ENCODE results near the gene TOM1L2. TPM values are rescaled to one million over a fixed set of nuclear protein-coding genes. Genes with fewer than 3 reads are reported as not detected.
"Not testable (repeated sequence)": the region's sequence is repeated elsewhere in the genome, so short reads cannot be mapped to it uniquely, and the experiment has no call there.

The TOM1L2 gene
- total RNA-seq, 2 experiments from 2014 or later: 22.1 to 25.0 TPM

GRCh38 chr17:18008496-18009268, 36.5 kb upstream of the TOM1L2 start:
- POLR2A ChIA-PET: no interaction called here
- CTCF ChIA-PET: interaction anchor here (2.2 kb wide), 1 partner anchor 90 kb away, joined by 5 read pairs; no protein-coding TSS in a partner anchor
- ATAC-seq (peak; percentile 15), DNase-seq (no peak)
- Mint-ChIP-seq H3K36me3 (ENCODE audit: low read depth) (no peaks in the 10 kb centered on the region), H3K4me1 (ENCODE audit: low read depth) (no peaks in the 10 kb centered on the region), H3K27me3 (ENCODE audit: low read depth) (no peaks in the 10 kb centered on the region), H3K4me3 (no peak overlapping the region), H3K27ac (no peak overlapping the region), H3K9me3 (ENCODE audit: insufficient read depth) (no peaks in the 10 kb centered on the region)

DNA sequence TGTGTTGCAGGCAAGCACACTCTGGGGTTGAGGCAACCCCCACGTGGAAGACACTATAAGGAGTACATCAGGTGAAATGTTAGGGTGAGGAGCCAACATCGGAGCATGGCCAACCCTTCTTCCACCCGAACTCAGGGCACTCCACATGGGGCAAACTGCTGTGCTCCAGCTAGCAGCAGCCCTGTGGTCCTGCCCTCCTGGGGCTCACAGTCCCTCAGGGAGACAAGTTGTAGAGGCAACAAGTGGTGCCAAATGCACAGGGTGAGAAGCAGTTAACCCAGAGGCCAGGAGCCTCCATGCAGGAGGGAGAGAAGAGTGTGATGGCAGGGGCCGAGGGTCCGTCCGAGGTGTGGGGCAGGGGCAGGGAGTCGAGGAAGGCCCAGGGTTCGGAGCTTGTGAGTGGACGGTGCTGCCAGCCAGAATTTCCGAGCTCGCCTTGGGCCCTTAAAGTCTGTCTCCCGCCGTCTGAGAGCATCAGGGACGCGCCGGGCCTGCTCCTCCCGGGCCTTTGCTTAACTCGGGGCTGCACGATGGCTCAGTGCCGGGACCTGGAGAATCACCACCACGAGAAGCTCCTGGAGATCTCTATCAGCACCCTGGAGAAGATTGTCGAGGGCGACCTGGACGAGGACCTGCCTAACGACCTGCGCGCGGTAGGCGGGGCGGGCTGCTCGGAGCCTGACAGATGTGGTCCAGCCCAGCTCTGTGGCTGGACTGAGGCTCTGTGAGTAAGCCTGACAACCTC, 34.5 kb upstream of the TOM1L2 start:
- Mint-ChIP-seq H3K27me3 (ENCODE audit: low read depth) (no peaks in the 10 kb centered on the region), H3K27ac (no peak overlapping the region), H3K4me1 (ENCODE audit: low read depth) (no peaks in the 10 kb centered on the region), H3K9me3 (ENCODE audit: insufficient read depth) (no peaks in the 10 kb centered on the region), H3K36me3 (ENCODE audit: low read depth) (no peaks in the 10 kb centered on the region), H3K4me3 (no peak overlapping the region)
- ChIA-PET CTCF (no interaction called here), POLR2A (no interaction called here)
- no peak for ATAC-seq
- DNase-seq: no peak

GRCh38 chr17:18005496-18005895, 33.3 kb upstream of the TOM1L2 start:
- DNase-seq (no peak), ATAC-seq (no peak)
- H3K27me3 Mint-ChIP-seq (ENCODE audit: low read depth): no peaks in the 10 kb centered on the region
- ChIA-PET POLR2A (no interaction called here), CTCF (no interaction called here)
- no peaks in the 10 kb centered on the region for H3K4me1 Mint-ChIP-seq (ENCODE audit: low read depth)
- H3K36me3 Mint-ChIP-seq (ENCODE audit: low read depth): no peaks in the 10 kb centered on the region
- H3K27ac Mint-ChIP-seq: no peak overlapping the region
- no peaks in the 10 kb centered on the region for H3K9me3 Mint-ChIP-seq (ENCODE audit: insufficient read depth)
- H3K4me3 Mint-ChIP-seq: no peak overlapping the region

DNA sequence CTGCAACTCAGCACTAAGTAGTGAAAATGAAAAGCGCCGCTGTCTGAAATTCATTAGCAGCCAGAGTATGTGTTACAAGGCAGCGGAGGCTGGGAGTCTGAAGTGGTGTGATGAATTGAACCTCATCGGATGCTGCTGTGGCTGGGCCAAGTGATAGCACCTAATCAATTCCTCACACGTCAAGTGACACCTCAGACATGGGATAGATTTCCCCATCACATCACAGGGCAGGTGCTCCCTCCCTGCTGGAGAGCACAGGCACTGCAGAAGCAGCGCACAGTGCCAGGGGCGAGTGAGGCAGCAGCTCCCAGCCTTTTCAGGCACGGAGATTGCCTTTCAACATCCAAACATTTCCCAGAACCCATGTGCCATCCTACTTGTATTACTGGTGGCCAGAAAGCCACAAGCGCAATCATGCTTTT, 32.7 kb upstream of the TOM1L2 start:
- ChIA-PET POLR2A (no interaction called here), CTCF (interaction anchor here (0.9 to 1.7 kb wide), 3 partner anchors 11 to 74 kb away, joined by 3 to 8 read pairs (median 5); no protein-coding TSS in a partner anchor)
- DNase-seq (no peak), ATAC-seq (no peak)
- Mint-ChIP-seq H3K27ac (no peak overlapping the region), H3K36me3 (ENCODE audit: low read depth) (no peaks in the 10 kb centered on the region), H3K9me3 (ENCODE audit: insufficient read depth) (no peaks in the 10 kb centered on the region), H3K27me3 (ENCODE audit: low read depth) (no peaks in the 10 kb centered on the region), H3K4me3 (no peak overlapping the region), H3K4me1 (ENCODE audit: low read depth) (no peaks in the 10 kb centered on the region)

DNA sequence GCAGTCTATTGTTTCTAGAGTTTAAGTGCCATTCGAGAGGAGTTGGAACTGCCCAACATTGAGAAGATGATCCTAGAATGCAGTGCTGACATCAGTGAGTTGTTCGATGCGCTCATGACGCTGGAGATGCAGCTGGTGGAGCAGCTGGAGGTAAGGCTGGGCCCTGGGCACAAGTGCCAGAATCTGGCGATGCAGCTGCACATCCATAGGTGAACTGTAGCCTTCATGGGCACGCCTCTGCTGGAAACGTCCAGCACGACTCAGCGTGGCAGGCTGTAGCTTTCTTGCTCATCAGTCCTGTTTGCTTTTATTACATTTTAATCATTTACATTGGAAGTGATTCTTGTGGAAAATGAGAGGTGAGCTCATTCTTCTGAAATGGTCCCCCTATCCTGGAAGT, 32.1 kb upstream of the TOM1L2 start:
- ATAC-seq (no peak), DNase-seq (no peak)
- Mint-ChIP-seq H3K36me3 (ENCODE audit: low read depth) (no peaks in the 10 kb centered on the region), H3K4me1 (ENCODE audit: low read depth) (no peaks in the 10 kb centered on the region), H3K9me3 (ENCODE audit: insufficient read depth) (no peaks in the 10 kb centered on the region), H3K4me3 (no peak overlapping the region), H3K27me3 (ENCODE audit: low read depth) (no peaks in the 10 kb centered on the region), H3K27ac (no peak overlapping the region)
- ChIA-PET CTCF (interaction anchor here (0.9 to 1.7 kb wide), 3 partner anchors 10 to 73 kb away, joined by 3 to 8 read pairs (median 5); no protein-coding TSS in a partner anchor), POLR2A (no interaction called here)

- Mint-ChIP-seq H3K27me3 (ENCODE audit: low read depth) (no peaks in the 10 kb centered on the region), H3K4me1 (ENCODE audit: low read depth) (no peaks in the 10 kb centered on the region), H3K27ac (no peak overlapping the region), H3K4me3 (no peak overlapping the region), H3K36me3 (ENCODE audit: low read depth) (no peaks in the 10 kb centered on the region), H3K9me3 (ENCODE audit: insufficient read depth) (no peaks in the 10 kb centered on the region)
- DNase-seq (no peak), ATAC-seq (no peak)
- ChIA-PET POLR2A (interaction anchor here (0.6 kb wide), 1 partner anchor 36 kb away, joined by 3 read pairs; no protein-coding TSS in a partner anchor), CTCF (no interaction called here)
These were observed 30.0 kb upstream of the TOM1L2 start for GRCh38 chr17:18002171-18002570.

DNA sequence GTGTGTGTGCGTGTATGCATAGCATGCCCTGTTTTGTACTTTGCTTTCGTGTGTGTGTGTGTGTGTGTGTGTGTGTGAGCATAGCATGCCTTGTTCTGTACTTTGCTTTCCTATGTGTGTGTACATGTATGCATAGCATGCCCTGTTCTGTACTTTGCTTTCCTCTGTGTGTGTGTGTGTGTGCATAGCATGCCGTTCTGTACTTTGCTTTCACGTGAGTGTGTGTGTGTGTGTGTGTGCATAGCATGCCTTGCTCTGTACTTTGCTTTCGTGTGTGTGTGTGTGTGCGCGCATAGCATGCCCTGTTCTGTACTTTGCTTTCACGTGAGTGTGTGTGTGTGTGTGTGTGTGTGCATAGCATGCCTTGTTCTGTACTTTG, 27.8 kb upstream of the TOM1L2 start:
- CTCF ChIA-PET: no interaction called here

DNA sequence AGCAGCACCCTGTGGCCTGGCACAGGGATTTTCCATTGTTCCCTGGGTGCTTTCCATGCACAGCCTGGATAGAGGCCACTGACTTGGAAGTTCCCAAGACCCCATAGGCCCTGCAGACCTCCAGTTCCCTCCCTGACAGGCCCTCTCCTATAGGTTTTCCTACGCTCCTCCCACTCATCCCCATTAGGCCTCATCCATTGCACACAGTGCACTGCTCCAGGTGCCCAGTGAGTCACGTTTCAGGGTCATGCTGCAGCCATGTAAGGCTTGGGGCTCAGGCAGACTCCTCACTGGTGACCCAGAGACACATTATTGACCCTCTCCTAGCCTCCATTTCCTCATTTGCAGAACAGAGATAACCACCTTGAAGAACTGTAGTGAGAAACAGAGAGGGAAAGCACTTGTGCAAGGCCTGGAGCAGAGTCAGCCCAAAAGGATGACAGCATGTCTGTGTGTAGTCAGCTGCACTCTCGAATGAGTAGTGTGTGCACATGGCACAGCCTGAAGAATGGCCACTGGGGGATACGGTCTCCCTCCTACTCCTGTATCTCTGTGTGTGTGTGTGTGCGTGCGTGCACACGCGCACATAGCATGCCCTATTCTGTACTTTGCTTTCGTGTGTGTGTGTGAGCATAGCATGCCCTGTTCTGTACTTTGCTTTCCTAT, 27.3 kb upstream of the TOM1L2 start:
- Mint-ChIP-seq H3K36me3 (ENCODE audit: low read depth) (no peaks in the 10 kb centered on the region), H3K9me3 (ENCODE audit: insufficient read depth) (no peaks in the 10 kb centered on the region), H3K27me3 (ENCODE audit: low read depth) (no peaks in the 10 kb centered on the region), H3K4me3 (no peak overlapping the region), H3K27ac (no peak overlapping the region), H3K4me1 (ENCODE audit: low read depth) (no peaks in the 10 kb centered on the region)
- ChIA-PET POLR2A (no interaction called here), CTCF (no interaction called here)
- no peak for ATAC-seq
- no peak for DNase-seq

More for the DNA sequence above, 27.8 kb upstream of the TOM1L2 start:
- Mint-ChIP-seq H3K9me3 (ENCODE audit: insufficient read depth) (no peaks in the 10 kb centered on the region), H3K36me3 (ENCODE audit: low read depth) (no peaks in the 10 kb centered on the region), H3K27me3 (ENCODE audit: low read depth) (no peaks in the 10 kb centered on the region), H3K4me3 (no peak overlapping the region), H3K4me1 (ENCODE audit: low read depth) (no peaks in the 10 kb centered on the region), H3K27ac (no peak overlapping the region)
- DNase-seq (no peak), ATAC-seq (no peak)
- POLR2A ChIA-PET: no interaction called here

- CTCF ChIA-PET: no interaction called here
- POLR2A ChIA-PET: no interaction called here
- H3K9me3 Mint-ChIP-seq (ENCODE audit: insufficient read depth): no peaks in the 10 kb centered on the region
- no peak for ATAC-seq
- DNase-seq: no peak
- no peaks in the 10 kb centered on the region for H3K27me3 Mint-ChIP-seq (ENCODE audit: low read depth)
- H3K36me3 Mint-ChIP-seq (ENCODE audit: low read depth): no peaks in the 10 kb centered on the region
- no peak overlapping the region for H3K4me3 Mint-ChIP-seq
- H3K27ac Mint-ChIP-seq: no peak overlapping the region
- H3K4me1 Mint-ChIP-seq (ENCODE audit: low read depth): no peaks in the 10 kb centered on the region
These were observed 26.7 kb upstream of the TOM1L2 start for GRCh38 chr17:17998934-17999333.

- H3K36me3 Mint-ChIP-seq (ENCODE audit: low read depth); POLR2A ChIA-PET: not testable (repeated sequence)
These were observed 23.7 kb upstream of the TOM1L2 start for GRCh38 chr17:17995887-17996286.

DNA sequence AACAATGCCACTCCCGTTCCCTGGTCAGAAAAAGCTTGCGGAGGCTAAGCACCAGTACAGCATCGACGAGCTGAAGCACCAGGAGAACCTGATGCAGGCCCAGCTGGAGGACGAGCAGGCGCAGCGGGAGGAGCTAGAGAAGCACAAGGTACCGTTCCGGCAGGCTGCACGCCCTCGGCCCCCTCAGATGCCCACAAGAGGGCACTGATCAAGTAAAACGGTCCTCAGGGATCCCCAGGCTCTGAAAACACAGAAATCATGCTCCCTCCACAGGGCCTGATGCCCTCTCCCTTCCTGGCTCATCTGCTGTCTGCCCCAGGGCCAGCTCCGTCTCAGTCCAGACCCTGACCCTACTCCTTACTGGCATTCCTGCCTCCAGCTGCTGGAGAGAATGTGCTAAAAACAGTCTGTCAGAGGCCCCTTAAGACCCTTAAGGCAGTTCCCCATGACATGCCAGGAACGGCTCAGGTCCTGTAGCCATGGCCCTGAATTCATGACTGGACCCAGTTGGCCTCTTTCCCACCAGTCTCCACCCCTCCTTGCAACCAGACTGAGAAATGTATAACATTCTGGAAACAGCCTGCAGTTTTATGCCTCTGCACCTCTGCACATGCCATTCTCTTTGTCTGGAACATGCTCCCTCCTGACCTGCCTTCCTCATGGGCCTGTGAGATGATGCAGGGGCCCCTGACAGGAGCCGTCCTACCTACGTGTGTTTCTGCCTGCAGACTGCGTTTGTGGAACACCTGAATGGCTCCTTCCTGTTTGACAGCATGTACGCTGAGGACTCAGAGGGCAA, 22.3 kb upstream of the TOM1L2 start:
- POLR2A ChIA-PET: no interaction called here
- Mint-ChIP-seq H3K36me3 (ENCODE audit: low read depth) (no peaks in the 10 kb centered on the region), H3K27me3 (ENCODE audit: low read depth) (no peaks in the 10 kb centered on the region), H3K27ac (no peak overlapping the region), H3K9me3 (ENCODE audit: insufficient read depth) (no peaks in the 10 kb centered on the region), H3K4me3 (no peak overlapping the region), H3K4me1 (ENCODE audit: low read depth) (no peaks in the 10 kb centered on the region)
- ATAC-seq (peak; percentile 63), DNase-seq (peak; percentile 36)
- CTCF ChIA-PET: interaction anchor here (1.0 to 2.1 kb wide), 6 partner anchors 9 to 59 kb away, joined by 3 to 6 read pairs (median 4); no protein-coding TSS in a partner anchor

More at GRCh38 chr17:17995887-17996286, 23.7 kb upstream of the TOM1L2 start:
- ATAC-seq; H3K4me1 Mint-ChIP-seq (ENCODE audit: low read depth); DNase-seq; H3K9me3 Mint-ChIP-seq (ENCODE audit: insufficient read depth); H3K27ac Mint-ChIP-seq; H3K4me3 Mint-ChIP-seq; H3K27me3 Mint-ChIP-seq (ENCODE audit: low read depth): not testable (repeated sequence)
- CTCF ChIA-PET: interaction anchor here (1.0 to 1.2 kb wide), 3 partner anchors 37 to 61 kb away, joined by 3 to 4 read pairs (median 3); no protein-coding TSS in a partner anchor

Data from activated CD8-positive, alpha-beta T cell treated with anti-CD3 and anti-CD28 coated beads, Interleukin-2, amount 10 ng/mL, durations not matched to agents 7 days and 5 days (primary cell).